Neural crest cell (in vitro differentiated cells): ENCODE data around the gene EHBP1L1. TPM values are rescaled to one million over a fixed set of nuclear protein-coding genes. Genes with fewer than 3 reads are reported as not detected.

Experiments used
- DNase-seq: peaks from one replicate; pipeline ENCODE4 v3.0.0; 2021; ENCODE audit warnings: low read depth, mixed read lengths, low spot score
- H3K27ac Mint-ChIP-seq: one replicate; pipeline ENCODE4 v1.8.0; 2021; ENCODE audit warnings: mild to moderate bottlenecking, mixed read lengths; ENCODE audit not compliant: unreplicated experiment
- H3K27me3 Mint-ChIP-seq: 2 replicates; pipeline ENCODE4 v1.8.0; 2021; ENCODE audit warnings: low read depth, mild to moderate bottlenecking, mixed read lengths
- H3K36me3 Mint-ChIP-seq: 2 replicates; pipeline ENCODE4 v1.8.0; 2021; ENCODE audit warnings: low read depth, mild to moderate bottlenecking, mixed read lengths
- H3K4me1 Mint-ChIP-seq: 2 replicates; pipeline ENCODE4 v1.8.0; 2021; ENCODE audit warnings: mixed read lengths
- H3K4me3 Mint-ChIP-seq: one replicate; pipeline ENCODE4 v1.8.0; 2021; ENCODE audit warnings: mild to moderate bottlenecking, mixed read lengths
- H3K9me3 Mint-ChIP-seq: 2 replicates; pipeline ENCODE4 v1.8.0; 2021; ENCODE audit warnings: mixed read lengths
- total RNA-seq: library from RNA; stranded (reverse); gene quantifications from 2 replicates; pipeline ENCODE4 v1.2.1, GENCODE V29; 2021
- TF ChIP-seq, protein P1 (sequence below): fragments of 200-600 bp; sonication (generic); conservative IDR thresholded peaks from 2 replicates; pipeline ENCODE4 v1.5.0; 2021; ENCODE audit warnings: antibody characterized with exemption, mild to moderate bottlenecking

Gene EHBP1L1
- total RNA-seq, 1 donor from 2014 or later, result 13.6 TPM

DNA sequence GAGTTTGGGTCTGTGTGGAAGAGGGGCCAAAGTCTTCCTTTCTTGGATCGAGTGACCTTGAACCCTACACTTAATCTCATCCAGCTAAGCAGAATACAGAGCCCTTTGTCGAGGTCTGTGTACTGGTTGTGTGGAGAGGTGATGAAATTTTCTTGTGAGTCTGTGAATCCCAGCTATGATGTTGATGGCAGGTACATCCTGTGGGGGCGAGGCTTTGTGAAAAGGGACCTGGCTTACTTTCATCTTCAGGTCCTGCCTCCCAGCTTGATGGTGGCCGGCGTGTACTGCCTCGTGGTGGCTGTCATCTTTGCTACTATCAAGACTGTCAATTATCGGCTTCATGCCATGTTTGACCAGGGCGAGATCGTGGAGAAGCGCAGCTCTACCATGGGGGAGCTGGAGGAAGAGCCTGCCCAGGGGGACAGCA is 40.7 kb downstream of the EHBP1L1 start:
- H3K27ac Mint-ChIP-seq, result peak overlapping the region; percentile 95
- H3K36me3 Mint-ChIP-seq, result peaks cover 5% of the 10 kb centered on the region
- DNase-seq, result no peak
- TF ChIP-seq, protein P1, sequence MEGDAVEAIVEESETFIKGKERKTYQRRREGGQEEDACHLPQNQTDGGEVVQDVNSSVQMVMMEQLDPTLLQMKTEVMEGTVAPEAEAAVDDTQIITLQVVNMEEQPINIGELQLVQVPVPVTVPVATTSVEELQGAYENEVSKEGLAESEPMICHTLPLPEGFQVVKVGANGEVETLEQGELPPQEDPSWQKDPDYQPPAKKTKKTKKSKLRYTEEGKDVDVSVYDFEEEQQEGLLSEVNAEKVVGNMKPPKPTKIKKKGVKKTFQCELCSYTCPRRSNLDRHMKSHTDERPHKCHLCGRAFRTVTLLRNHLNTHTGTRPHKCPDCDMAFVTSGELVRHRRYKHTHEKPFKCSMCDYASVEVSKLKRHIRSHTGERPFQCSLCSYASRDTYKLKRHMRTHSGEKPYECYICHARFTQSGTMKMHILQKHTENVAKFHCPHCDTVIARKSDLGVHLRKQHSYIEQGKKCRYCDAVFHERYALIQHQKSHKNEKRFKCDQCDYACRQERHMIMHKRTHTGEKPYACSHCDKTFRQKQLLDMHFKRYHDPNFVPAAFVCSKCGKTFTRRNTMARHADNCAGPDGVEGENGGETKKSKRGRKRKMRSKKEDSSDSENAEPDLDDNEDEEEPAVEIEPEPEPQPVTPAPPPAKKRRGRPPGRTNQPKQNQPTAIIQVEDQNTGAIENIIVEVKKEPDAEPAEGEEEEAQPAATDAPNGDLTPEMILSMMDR, result no peak
- no peaks in the 10 kb centered on the region for H3K9me3 Mint-ChIP-seq
- no peaks in the 10 kb centered on the region for H3K27me3 Mint-ChIP-seq
- peaks cover 26% of the 10 kb centered on the region for H3K4me1 Mint-ChIP-seq
- peak overlapping the region; percentile 95 for H3K4me3 Mint-ChIP-seq

GRCh38 chr11:65617136-65617850 is 41.4 kb downstream of the EHBP1L1 start:
- H3K27me3 Mint-ChIP-seq, result no peaks in the 10 kb centered on the region
- peaks cover 20% of the 10 kb centered on the region for H3K4me1 Mint-ChIP-seq
- TF ChIP-seq, protein P1, result no peak
- H3K36me3 Mint-ChIP-seq, result peaks cover 5% of the 10 kb centered on the region
- no peaks in the 10 kb centered on the region for H3K9me3 Mint-ChIP-seq
- DNase-seq, result no peak
- no peak overlapping the region for H3K27ac Mint-ChIP-seq
- peak overlapping the region; percentile 95 for H3K4me3 Mint-ChIP-seq

DNA sequence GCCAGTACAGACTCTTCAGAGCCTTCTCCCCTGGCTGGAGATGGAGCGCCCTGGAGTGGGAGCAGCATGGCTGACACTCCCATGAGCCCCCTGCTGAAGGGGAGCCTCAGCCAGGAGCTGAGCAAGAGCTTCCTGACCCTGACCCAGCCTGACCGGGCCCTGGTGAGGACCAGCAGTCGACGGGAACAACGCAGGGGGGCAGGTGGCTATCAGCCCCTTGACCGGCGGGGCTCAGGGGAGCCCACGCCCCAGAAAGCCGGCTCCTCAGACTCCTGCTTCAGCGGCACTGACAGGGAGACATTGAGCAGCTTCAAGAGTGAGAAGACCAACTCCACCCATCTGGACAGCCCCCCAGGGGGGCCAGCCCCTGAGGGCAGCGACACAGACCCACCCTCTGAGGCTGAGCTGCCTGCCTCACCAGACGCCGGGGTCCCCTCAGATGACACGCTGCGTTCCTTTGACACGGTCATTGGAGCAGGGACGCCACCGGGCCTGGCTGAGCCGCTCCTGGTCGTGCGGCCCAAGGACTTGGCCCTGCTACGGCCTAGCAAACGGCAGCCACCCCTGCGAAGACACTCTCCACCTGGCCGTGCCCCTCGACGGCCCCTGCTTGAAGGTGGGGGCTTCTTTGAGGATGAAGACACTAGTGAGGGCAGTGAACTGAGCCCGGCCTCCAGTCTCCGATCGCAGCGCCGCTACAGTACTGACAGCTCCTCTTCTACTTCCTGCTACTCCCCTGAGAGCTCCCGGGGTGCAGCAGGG is 42.3 kb downstream of the EHBP1L1 start:
- peaks cover 17% of the 10 kb centered on the region for H3K4me1 Mint-ChIP-seq
- no peaks in the 10 kb centered on the region for H3K9me3 Mint-ChIP-seq
- TF ChIP-seq, protein P1, result no peak
- no peaks in the 10 kb centered on the region for H3K27me3 Mint-ChIP-seq
- peaks cover 5% of the 10 kb centered on the region for H3K36me3 Mint-ChIP-seq
- no peak overlapping the region for H3K27ac Mint-ChIP-seq
- no peak for DNase-seq
- H3K4me3 Mint-ChIP-seq, result peak overlapping the region; percentile 41

DNA sequence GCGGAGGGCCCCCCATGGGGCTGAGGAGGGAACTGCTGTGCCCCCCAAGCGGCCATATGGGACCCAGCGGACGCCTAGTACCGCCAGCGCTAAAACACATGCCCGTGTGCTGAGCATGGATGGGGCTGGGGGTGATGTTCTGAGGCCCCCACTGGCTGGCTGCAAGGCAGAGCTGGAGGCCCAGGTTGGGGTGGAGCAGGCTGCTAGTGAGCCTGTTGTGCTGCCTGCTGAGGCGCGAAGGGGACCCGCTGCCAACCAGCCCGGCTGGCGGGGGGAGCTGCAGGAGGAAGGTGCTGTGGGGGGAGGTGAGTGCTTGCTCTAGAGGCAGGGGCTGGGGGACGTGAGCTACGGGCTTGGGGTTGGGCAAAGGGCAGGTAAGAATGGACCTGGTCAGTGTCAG is 42.9 kb downstream of the EHBP1L1 start:
- no peak for DNase-seq
- no peak overlapping the region for H3K27ac Mint-ChIP-seq
- H3K9me3 Mint-ChIP-seq, result no peaks in the 10 kb centered on the region
- H3K4me1 Mint-ChIP-seq, result peaks cover 17% of the 10 kb centered on the region
- peak overlapping the region; percentile 78 for H3K4me3 Mint-ChIP-seq
- no peaks in the 10 kb centered on the region for H3K27me3 Mint-ChIP-seq
- TF ChIP-seq, protein P1, result no peak
- peaks cover 5% of the 10 kb centered on the region for H3K36me3 Mint-ChIP-seq

GRCh38 chr11:65619281-65619928 is 43.6 kb downstream of the EHBP1L1 start:
- Mint-ChIP-seq H3K4me1 (peaks cover 17% of the 10 kb centered on the region), H3K4me3 (peak overlapping the region; percentile 78), H3K27ac (no peak overlapping the region), H3K27me3 (no peaks in the 10 kb centered on the region), H3K9me3 (no peaks in the 10 kb centered on the region), H3K36me3 (peaks cover 5% of the 10 kb centered on the region)
- no peak for DNase-seq
- TF ChIP-seq, protein P1, result no peak
